Loucy (cell line): ENCODE data around the gene NRXN3.

ENCODE experiments used
- CTCF ChIP-seq: fragments of 200-600 bp; sonication (generic); conservative IDR thresholded peaks from 2 replicates; pipeline ENCODE4 v1.5.1; 2014; ENCODE audit warnings: mild to moderate bottlenecking, antibody characterized with exemption, low read length
- EZH2phosphoT487 ChIP-seq: fragments of 200-600 bp; IDR thresholded peaks from 2 replicates; pipeline ENCODE4 v1.6.1; 2018; ENCODE audit warnings: antibody characterized with exemption, mild to moderate bottlenecking, moderate library complexity, borderline replicate concordance

GRCh38 chr14:78605897-78606500 is 435.8 kb downstream of the NRXN3 start:
- TF ChIP-seq CTCF, result no peak
- TF ChIP-seq EZH2phosphoT487, result no peak
